Mucosa of descending colon (tissue), 3 donors: Measurements from ENCODE around the gene LILRA2. TPM values are rescaled to one million over a fixed set of nuclear protein-coding genes. Genes with fewer than 3 reads are reported as not detected.
A peak's percentile ranks its signal among the peaks of the same experiment; 100 is the strongest.
"Not testable (repeated sequence)": the region's sequence is repeated elsewhere in the genome, so short reads cannot be mapped to it uniquely, and the experiment has no call there.

Experiments used
- ATAC-seq: fragments of 200-7000 bp; cut with Tn5 transposase; one replicate; pipeline ENCODE4 v1.9.1; 2020; ENCODE audit warnings: mild to moderate bottlenecking, moderate library complexity
- DNase-seq, 3 donors: peaks; one replicate each; pipeline ENCODE4 v3.0.0-alpha.2; 2020
- H3K36me3 ChIP-seq: fragments of 200-600 bp; one replicate; pipeline ENCODE4 v1.8.0; 2021; ENCODE audit warnings: low read depth, mild to moderate bottlenecking
- H3K4me1 ChIP-seq: fragments of 200-600 bp; one replicate; pipeline ENCODE4 v1.8.0; 2021; ENCODE audit warnings: low read depth, mild to moderate bottlenecking
- H3K4me3 ChIP-seq: fragments of 200-600 bp; one replicate; pipeline ENCODE4 v1.8.0; 2021; ENCODE audit warnings: mild to moderate bottlenecking
- H3K9me3 ChIP-seq: fragments of 200-600 bp; one replicate; pipeline ENCODE4 v1.8.0; 2021; ENCODE audit warnings: mild to moderate bottlenecking
- intact Hi-C, 2 donors: fragments of 100-400 bp; cut with DNase I in 1 of 2; cut with micrococcal nuclease in 1 of 2; formaldehyde crosslinking; loops; one replicate each; pipeline versions ENCODE4 v1.11.0 to v1.11.1; 2022; cut with DNase I, micrococcal nuclease
- total RNA-seq, 3 donors: library from RNA; stranded (reverse); fragmentation: NEBNext Ultra II Directional in 2 of 3; extraction: Animal tissue kit (Norgen Biotek cat#: 25700) in 2 of 3; gene quantifications; one replicate each; pipeline versions ENCODE4 v1.2.1 to v1.2.4, GENCODE V29; 2021 to 2023
- TF ChIP-seq, protein P1 (sequence below): fragments of 200-600 bp; IDR thresholded peaks from one replicate; pipeline ENCODE4 v1.8.0; 2022; ENCODE audit warnings: antibody characterized with exemption, mild to moderate bottlenecking
- donor health status: DM: no; HTN: no; CAD: no; lungs with moderate emphysema.
- donor health status: DM: no; HTN: no; CAD: no.
- donor health status: DM: no; HTN: yes; CAD: no.

LILRA2 gene
- total RNA-seq, 3 donors from 2014 or later: 0.20 to 4.9 (median 2.6) TPM

DNA sequence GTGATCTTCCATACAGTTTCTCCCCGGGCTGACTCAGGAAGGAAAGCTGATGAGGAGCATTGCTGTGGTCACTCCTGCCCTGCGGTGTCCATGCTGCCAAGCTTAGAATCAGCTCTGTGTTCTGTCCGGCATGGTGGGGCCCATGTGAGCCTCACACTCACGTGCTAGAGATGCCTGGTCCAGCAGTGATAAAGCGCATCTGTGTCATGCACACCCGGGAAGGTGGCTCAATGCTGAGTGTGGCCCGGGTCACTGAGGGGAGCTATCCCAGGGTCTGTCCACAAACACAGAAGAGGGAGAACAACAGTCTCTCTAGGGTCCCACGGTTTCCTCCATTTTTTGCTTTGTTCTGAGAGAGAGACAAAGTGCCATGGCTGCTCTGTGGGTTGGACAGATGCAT, 53.2 kb downstream of the LILRA2 start:
- Histone ChIP-seq H3K4me3 (no peak overlapping the region), H3K4me1 (no peaks in the 10 kb centered on the region), H3K36me3 (no peaks in the 10 kb centered on the region), H3K9me3 (no peaks in the 10 kb centered on the region)
- ATAC-seq (no peak), DNase-seq (no peak)
- TF ChIP-seq, protein P1, sequence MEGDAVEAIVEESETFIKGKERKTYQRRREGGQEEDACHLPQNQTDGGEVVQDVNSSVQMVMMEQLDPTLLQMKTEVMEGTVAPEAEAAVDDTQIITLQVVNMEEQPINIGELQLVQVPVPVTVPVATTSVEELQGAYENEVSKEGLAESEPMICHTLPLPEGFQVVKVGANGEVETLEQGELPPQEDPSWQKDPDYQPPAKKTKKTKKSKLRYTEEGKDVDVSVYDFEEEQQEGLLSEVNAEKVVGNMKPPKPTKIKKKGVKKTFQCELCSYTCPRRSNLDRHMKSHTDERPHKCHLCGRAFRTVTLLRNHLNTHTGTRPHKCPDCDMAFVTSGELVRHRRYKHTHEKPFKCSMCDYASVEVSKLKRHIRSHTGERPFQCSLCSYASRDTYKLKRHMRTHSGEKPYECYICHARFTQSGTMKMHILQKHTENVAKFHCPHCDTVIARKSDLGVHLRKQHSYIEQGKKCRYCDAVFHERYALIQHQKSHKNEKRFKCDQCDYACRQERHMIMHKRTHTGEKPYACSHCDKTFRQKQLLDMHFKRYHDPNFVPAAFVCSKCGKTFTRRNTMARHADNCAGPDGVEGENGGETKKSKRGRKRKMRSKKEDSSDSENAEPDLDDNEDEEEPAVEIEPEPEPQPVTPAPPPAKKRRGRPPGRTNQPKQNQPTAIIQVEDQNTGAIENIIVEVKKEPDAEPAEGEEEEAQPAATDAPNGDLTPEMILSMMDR: no peak
- intact Hi-C loops: no loop called here

DNA sequence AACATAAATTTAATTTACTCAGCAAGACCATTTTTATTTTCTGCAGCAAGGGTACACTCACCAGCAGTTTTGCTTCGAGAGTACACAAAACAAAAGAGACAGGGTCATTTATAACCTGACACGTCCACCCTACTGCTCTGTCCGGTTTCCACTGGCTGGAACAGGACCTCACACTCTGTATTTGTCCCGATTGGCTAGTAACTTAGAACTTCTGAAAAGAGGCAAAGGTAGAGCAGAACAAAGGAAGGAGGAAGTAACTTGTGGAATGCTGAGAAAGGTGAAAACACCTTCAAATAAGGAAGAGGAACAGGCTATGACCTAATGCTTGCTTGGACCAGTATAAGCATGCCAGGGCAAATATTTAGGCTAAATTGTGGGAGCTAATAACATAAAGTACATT, 54.3 kb downstream of the LILRA2 start:
- DNase-seq, H3K36me3 ChIP-seq, H3K9me3 ChIP-seq, ATAC-seq, intact Hi-C loops, H3K4me3 ChIP-seq, H3K4me1 ChIP-seq: not testable (repeated sequence)

DNA sequence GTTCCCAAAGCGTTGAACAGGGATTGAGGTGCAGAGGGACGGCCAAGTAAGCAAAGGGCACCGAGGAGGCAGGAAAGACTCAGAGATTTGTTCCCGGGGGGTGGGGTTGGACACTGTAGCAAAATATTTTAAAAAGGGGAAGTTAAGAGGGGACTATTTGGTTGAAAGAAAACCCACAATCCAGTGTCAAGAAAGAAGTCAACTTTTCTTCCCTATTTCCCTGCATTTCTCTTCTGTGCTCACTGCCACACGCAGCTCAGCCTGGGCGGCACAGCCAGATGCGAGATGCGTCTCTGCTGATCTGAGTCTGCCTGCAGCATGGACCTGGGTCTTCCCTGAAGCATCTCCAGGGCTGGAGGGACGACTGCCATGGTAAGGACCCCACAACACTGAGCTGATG, 56.7 kb downstream of the LILRA2 start, which contains the start of gene LILRB1:
LILRB1 (plus strand) TSS at position 223 of the 400 bp plus-strand sequence. CDS start 590 bp downstream, outside the sequence.
- H3K9me3 ChIP-seq, intact Hi-C loops, H3K4me3 ChIP-seq, H3K4me1 ChIP-seq, H3K36me3 ChIP-seq, DNase-seq: not testable (repeated sequence)
- peak; percentile 15 for ATAC-seq

DNA sequence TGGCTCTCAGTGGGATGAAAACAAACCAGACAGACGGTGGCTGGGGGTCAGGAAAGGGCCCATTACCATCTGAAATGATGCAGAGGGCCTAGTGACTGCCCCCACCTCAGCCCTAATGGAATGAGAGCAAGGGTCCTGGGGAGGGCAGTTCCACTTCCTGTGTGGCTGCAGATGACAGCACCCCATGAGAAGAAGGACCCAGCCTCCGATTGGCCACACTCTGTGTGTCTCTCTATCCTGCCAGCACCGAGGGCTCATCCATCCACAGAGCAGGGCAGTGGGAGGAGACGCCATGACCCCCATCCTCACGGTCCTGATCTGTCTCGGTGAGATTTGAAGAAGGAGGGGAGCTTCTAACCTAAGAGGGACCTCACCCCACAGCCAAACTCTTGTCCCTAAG, 57.2 kb downstream of the LILRA2 start:
- Histone ChIP-seq H3K36me3 (no peaks in the 10 kb centered on the region), H3K4me3 (no peak overlapping the region), H3K9me3 (no peaks in the 10 kb centered on the region), H3K4me1 (no peaks in the 10 kb centered on the region)
- DNase-seq (no peak), ATAC-seq (peak; percentile 24)
- TF ChIP-seq, protein P1: no peak
- intact Hi-C loops: no loop called here

DNA sequence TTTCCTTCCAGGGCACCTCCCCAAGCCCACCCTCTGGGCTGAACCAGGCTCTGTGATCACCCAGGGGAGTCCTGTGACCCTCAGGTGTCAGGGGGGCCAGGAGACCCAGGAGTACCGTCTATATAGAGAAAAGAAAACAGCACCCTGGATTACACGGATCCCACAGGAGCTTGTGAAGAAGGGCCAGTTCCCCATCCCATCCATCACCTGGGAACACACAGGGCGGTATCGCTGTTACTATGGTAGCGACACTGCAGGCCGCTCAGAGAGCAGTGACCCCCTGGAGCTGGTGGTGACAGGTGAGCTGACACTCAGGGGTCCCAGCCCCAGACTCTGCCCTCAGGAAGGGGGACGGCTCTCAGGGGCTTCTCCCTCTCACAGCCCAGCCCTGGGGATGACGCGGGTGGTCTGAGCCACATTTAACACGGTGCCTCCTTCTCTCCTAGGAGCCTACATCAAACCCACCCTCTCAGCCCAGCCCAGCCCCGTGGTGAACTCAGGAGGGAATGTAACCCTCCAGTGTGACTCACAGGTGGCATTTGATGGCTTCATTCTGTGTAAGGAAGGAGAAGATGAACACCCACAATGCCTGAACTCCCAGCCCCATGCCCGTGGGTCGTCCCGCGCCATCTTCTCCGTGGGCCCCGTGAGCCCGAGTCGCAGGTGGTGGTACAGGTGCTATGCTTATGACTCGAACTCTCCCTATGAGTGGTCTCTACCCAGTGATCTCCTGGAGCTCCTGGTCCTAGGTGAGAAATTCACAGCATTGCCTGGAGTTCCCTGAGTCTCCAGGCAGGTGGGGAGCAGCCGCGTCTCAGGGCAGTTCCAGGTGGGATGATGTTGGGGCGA, 58.1 kb downstream of the LILRA2 start:
- DNase-seq, intact Hi-C loops: not testable (repeated sequence)

DNA sequence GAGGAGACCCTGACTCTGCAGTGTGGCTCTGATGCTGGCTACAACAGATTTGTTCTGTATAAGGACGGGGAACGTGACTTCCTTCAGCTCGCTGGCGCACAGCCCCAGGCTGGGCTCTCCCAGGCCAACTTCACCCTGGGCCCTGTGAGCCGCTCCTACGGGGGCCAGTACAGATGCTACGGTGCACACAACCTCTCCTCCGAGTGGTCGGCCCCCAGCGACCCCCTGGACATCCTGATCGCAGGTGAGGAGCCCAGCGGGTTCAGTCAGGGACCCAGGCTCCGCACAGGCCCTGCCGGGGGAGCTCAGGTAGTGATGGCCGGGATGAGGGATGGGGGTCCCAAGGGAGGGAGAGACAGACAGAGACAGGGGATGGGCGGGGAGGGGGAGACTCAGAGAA, 58.9 kb downstream of the LILRA2 start:
- H3K9me3 ChIP-seq, H3K4me1 ChIP-seq, intact Hi-C loops, ATAC-seq, H3K4me3 ChIP-seq, H3K36me3 ChIP-seq, DNase-seq: not testable (repeated sequence)

More for the DNA sequence above, 58.1 kb downstream of the LILRA2 start:
- ATAC-seq, H3K9me3 ChIP-seq, H3K4me3 ChIP-seq, H3K36me3 ChIP-seq, H3K4me1 ChIP-seq: not testable (repeated sequence)

DNA sequence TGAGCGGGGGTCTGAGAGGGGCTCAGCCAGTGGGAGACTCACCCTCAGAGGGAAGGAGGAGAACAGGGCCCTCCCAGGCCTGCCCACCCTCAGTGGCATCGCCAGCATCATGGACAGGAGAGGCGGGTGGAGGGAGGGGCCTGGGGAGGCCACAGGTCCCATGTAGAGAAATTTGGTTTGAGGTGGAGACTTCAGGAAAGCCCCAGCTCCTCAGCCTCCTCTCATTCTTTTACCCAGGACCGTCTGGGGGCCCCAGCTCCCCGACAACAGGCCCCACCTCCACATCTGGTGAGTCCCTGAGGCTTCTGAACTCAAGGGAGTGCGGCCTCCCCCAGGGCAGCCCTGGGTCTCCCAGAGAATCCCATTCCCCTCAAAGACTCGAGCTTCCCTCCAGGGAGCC, 59.8 kb downstream of the LILRA2 start:
- TF ChIP-seq, protein P1: no peak
- Histone ChIP-seq H3K9me3 (no peaks in the 10 kb centered on the region), H3K4me1 (no peaks in the 10 kb centered on the region), H3K4me3 (no peak overlapping the region), H3K36me3 (no peaks in the 10 kb centered on the region)
- DNase-seq (no peak), ATAC-seq (no peak)
- intact Hi-C loops: no loop called here

DNA sequence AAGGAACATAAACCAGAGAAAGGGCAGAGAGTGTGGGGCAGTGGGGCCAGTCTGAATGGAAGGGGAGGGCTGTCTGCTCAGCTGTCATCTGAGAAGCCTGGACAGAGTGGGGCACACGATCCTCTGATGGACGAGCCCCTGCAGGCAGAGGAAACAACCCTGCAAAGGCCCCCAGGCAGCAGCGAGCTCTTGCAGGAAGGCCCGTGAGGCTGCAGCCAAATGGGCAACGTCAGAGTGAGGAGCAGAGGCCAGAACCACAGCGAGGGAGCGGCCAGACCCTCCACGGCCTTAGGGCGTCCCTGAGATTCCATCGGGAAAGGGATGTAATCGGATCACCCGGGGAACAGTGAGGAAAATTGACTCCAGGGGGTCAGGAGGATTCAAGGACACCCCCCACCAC, 62.5 kb downstream of the LILRA2 start:
- H3K4me3 ChIP-seq, H3K36me3 ChIP-seq, DNase-seq, H3K9me3 ChIP-seq, intact Hi-C loops, ATAC-seq, H3K4me1 ChIP-seq: not testable (repeated sequence)
